ENCODE data around the gene GRIN3A.

Gene GRIN3A

GRCh38 chr9:101664453-101664852, 74.0 kb downstream of the GRIN3A start:
- TF ChIP-seq, protein P1, sequence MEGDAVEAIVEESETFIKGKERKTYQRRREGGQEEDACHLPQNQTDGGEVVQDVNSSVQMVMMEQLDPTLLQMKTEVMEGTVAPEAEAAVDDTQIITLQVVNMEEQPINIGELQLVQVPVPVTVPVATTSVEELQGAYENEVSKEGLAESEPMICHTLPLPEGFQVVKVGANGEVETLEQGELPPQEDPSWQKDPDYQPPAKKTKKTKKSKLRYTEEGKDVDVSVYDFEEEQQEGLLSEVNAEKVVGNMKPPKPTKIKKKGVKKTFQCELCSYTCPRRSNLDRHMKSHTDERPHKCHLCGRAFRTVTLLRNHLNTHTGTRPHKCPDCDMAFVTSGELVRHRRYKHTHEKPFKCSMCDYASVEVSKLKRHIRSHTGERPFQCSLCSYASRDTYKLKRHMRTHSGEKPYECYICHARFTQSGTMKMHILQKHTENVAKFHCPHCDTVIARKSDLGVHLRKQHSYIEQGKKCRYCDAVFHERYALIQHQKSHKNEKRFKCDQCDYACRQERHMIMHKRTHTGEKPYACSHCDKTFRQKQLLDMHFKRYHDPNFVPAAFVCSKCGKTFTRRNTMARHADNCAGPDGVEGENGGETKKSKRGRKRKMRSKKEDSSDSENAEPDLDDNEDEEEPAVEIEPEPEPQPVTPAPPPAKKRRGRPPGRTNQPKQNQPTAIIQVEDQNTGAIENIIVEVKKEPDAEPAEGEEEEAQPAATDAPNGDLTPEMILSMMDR (IDR thresholded peaks at IDR 0.05; ENCODE audit: unreplicated experiment in 3 of 3) = no peak
- Mint-ChIP-seq H3K36me3 (ENCODE audit: low read depth) (no peaks in the 10 kb centered on the region), H3K4me1 (peaks cover 17% of the 10 kb centered on the region), H3K27me3 (ENCODE audit: low read depth) (no peaks in the 10 kb centered on the region), H3K27ac (peak overlapping the region; percentile 39 to 68 (median 40)), H3K9me3 (no peaks in the 10 kb centered on the region), H3K4me3 (no peak overlapping the region)

- H3K36me3 Mint-ChIP-seq (ENCODE audit: low read depth) = no peaks in the 10 kb centered on the region
- TF ChIP-seq, protein P1 (IDR thresholded peaks at IDR 0.05; ENCODE audit: unreplicated experiment in 3 of 3) = no peak
These were observed 85.8 kb downstream of the GRIN3A start for GRCh38 chr9:101652601-101653175.

GRCh38 chr9:101650142-101650541, 88.3 kb downstream of the GRIN3A start:
- H3K4me3 Mint-ChIP-seq = no peak overlapping the region
- peaks cover 3% of the 10 kb centered on the region for H3K9me3 Mint-ChIP-seq
- H3K27ac Mint-ChIP-seq = no peak overlapping the region
- no peaks in the 10 kb centered on the region for H3K27me3 Mint-ChIP-seq (ENCODE audit: low read depth)
- peaks cover 14% of the 10 kb centered on the region for H3K4me1 Mint-ChIP-seq
- no peaks in the 10 kb centered on the region for H3K36me3 Mint-ChIP-seq (ENCODE audit: low read depth)
- TF ChIP-seq, protein P1 (IDR thresholded peaks at IDR 0.05; ENCODE audit: unreplicated experiment in 3 of 3) = no peak

More at GRCh38 chr9:101652601-101653175, 85.8 kb downstream of the GRIN3A start:
- H3K27ac Mint-ChIP-seq = peak overlapping the region in 2 of 3 experiments; percentile 31 to 42
- H3K27me3 Mint-ChIP-seq (ENCODE audit: low read depth) = no peaks in the 10 kb centered on the region
- H3K9me3 Mint-ChIP-seq = no peaks in the 10 kb centered on the region
- H3K4me3 Mint-ChIP-seq = no peak overlapping the region
- H3K4me1 Mint-ChIP-seq = peaks cover 14% of the 10 kb centered on the region

DNA sequence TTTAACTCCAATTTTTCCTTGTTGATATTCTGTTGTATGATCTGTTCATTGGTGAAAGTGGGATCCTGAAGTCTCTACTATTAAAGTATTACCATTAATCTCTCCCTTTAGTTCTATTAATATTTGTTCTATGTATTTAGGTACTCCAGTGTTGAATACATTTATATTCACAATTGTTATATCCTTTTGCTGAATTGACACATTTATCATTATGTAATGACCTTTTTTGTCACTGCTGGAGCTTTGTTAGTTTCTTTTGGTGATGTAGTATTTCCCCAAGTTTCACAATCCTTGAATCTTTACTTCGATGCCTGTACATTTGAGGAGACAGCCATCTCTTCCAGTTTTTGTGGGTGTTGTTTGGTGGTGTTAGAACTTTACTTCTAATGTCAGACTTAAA, 90.0 kb downstream of the GRIN3A start:
- Mint-ChIP-seq H3K36me3 (ENCODE audit: low read depth) (peaks cover 2% of the 10 kb centered on the region), H3K27ac (no peak overlapping the region), H3K4me1 (peaks cover 14% of the 10 kb centered on the region), H3K27me3 (ENCODE audit: low read depth) (no peaks in the 10 kb centered on the region), H3K4me3 (no peak overlapping the region), H3K9me3 (peaks cover 7% of the 10 kb centered on the region)
- TF ChIP-seq, protein P1 (IDR thresholded peaks at IDR 0.05; ENCODE audit: unreplicated experiment in 3 of 3) = no peak

- no peak overlapping the region for H3K4me3 Mint-ChIP-seq
- H3K27me3 Mint-ChIP-seq (ENCODE audit: low read depth) = no peaks in the 10 kb centered on the region
- peaks cover 18% of the 10 kb centered on the region for H3K4me1 Mint-ChIP-seq
- peaks cover 8% of the 10 kb centered on the region for H3K9me3 Mint-ChIP-seq
- peak overlapping the region in 2 of 3 experiments; percentile 66 to 73 for H3K27ac Mint-ChIP-seq
- peaks cover 7% of the 10 kb centered on the region for H3K36me3 Mint-ChIP-seq (ENCODE audit: low read depth)
- TF ChIP-seq, protein P1 (IDR thresholded peaks at IDR 0.05; ENCODE audit: unreplicated experiment in 3 of 3) = no peak
These were observed 98.4 kb downstream of the GRIN3A start for GRCh38 chr9:101639785-101640665.
